GM21576 (cell line): ENCODE results near the gene SUPT3H.
"Not testable (repeated sequence)": the region's sequence is repeated elsewhere in the genome, so short reads cannot be mapped to it uniquely, and the experiment has no call there.

Experiments
- ATAC-seq: cut with Tn5 transposase; IDR thresholded peaks from one replicate; pipeline ENCODE4 v1.9.1; 2021; ENCODE audit warnings: mild to moderate bottlenecking, moderate library complexity; ENCODE audit not compliant: unreplicated experiment

SUPT3H gene

GRCh38 chr6:45185403-45186251 lies 192.1 kb downstream of the SUPT3H start:
- no peak for ATAC-seq

GRCh38 chr6:45184937-45185336 lies 192.8 kb downstream of the SUPT3H start:
- no peak for ATAC-seq

DNA sequence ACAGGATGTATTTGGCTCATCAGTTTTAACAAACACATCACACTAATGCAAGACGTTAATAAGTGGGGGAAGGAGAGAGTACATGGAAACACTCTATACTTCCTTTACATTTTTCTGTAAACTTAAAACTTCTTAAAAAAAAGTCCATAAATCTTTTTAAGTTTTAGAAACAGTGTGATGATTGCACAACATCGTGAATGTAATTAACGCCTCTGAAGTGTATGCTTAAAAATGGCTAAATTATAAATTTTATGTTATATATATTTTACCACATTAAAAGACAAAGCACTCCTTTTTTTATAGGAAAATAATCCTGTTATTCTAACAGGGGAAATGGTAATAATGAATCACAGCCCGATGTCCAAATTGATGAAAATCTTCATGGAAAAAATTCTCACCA lies 193.7 kb downstream of the SUPT3H start:
- ATAC-seq, result no peak

GRCh38 chr6:45176373-45176772 lies 201.4 kb downstream of the SUPT3H start:
- not testable (repeated sequence) for ATAC-seq

DNA sequence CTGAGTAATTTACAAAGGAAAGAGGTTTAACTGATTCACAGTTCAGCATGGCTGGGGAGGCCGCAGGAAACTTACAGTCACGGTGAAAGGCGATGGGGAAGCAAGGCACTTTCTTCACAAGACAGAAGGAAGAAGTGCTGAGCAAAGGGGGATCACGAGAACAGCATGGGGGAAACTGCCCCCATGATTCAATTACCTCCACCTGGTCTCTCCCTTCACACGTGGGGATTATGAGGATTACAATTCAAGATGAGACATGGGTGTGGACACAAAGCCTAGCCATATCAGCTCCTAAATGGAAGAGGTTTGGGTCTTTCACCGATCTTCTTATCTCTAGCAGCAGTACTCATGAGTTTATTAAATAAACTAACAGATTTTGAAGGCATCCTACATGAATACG lies 202.5 kb downstream of the SUPT3H start:
- ATAC-seq, result no peak

DNA sequence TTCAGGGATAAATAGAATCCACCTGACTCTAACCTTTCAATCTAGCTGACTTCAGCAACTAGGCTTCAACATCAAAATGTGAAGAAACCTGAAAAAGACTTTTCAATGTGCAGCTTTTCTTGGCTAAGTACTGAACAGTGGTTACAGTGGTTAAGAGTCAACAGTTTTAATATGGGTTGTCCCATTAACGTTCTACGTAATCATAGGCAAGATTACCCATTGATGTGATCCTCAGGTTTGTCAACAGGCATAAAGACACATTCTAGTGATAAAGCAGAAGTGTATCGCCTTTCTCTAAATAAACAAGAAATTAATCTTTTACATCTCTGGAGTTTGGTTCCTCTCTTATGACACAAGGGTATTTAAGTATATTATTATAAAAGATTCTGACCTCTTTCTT lies 203.7 kb downstream of the SUPT3H start:
- no peak for ATAC-seq

DNA sequence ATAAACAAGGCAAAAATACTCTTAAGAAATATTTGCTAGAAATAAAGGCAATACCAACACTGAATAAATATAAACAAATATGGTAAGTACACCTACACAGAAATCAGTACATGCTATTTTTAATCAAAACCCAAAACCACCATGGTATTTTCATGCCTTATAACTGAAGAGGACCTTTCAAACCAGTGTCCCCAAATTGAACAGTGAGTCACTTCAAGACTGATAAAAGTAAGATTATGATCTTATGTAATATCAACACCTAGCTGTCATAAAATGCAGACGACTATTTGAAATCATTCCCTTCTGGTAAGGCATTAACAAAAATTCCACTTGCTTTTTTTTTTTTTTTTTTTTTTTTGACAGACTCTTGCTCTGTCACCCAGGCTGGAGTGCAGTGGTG lies 206.4 kb downstream of the SUPT3H start:
- ATAC-seq, result no peak

- ATAC-seq, result no peak
Observed at GRCh38 chr6:45170309-45170708, 207.4 kb downstream of the SUPT3H start.

GRCh38 chr6:45169815-45170214 lies 207.9 kb downstream of the SUPT3H start:
- no peak for ATAC-seq

- ATAC-seq, result peak; percentile 90
Observed at GRCh38 chr6:45163952-45164766, 213.6 kb downstream of the SUPT3H start.

- ATAC-seq, result no peak
Observed at GRCh38 chr6:45160305-45160704, 217.4 kb downstream of the SUPT3H start.

DNA sequence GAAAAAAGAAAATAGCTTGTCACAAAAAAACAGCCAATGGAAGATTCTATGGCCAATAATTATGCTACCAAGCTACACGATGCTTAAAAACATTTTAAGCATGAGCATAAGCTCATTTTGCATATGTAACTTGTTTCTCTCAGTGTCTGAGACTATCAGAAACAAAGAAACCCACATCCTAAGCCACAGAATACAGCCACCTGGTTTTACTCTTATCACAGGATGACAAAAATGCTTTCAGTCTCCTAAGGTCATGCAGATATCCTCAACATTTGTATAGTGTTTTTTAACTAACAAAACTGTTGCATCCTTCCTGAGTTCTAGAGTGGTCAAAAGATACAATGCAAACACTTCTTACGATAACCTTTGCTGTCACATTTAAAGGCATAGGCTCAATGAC lies 221.7 kb downstream of the SUPT3H start:
- ATAC-seq, result peak; percentile 99

- no peak for ATAC-seq
Observed at GRCh38 chr6:45155341-45155894, 222.3 kb downstream of the SUPT3H start.

GRCh38 chr6:45154679-45155078 lies 223.1 kb downstream of the SUPT3H start:
- no peak for ATAC-seq

DNA sequence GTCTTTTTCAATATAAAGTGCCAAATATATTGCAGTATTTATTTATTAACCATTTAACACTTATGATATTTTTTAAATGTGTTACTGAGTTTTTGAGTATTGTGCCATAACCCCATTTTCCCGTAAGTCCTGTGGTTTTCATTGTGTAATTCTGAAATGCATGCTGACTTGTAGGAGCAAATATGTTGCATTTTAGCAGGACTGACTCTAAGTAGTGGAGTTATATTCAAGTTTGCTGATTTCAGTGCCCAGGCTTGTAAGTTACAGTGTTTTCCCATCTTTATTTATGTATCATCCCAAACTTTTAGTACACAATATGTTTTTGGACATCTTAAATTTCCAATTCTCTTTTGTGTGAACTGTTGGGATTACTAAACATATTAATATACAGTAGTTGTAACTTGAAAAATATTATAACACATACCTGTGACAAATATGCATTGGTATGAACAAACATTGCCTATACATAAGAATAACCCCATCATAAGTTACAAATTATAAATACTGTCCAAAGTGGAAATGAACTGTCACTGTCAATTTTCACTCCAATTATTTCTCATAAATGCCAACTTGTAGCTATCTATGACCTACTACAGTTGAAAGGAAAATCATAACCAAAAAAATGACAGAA lies 228.9 kb downstream of the SUPT3H start:
- no peak for ATAC-seq

GRCh38 chr6:45148278-45148677 lies 229.5 kb downstream of the SUPT3H start:
- no peak for ATAC-seq

GRCh38 chr6:45145658-45146057 lies 232.1 kb downstream of the SUPT3H start:
- ATAC-seq, result not testable (repeated sequence)

GRCh38 chr6:45138765-45139164 lies 239.0 kb downstream of the SUPT3H start:
- ATAC-seq, result no peak

DNA sequence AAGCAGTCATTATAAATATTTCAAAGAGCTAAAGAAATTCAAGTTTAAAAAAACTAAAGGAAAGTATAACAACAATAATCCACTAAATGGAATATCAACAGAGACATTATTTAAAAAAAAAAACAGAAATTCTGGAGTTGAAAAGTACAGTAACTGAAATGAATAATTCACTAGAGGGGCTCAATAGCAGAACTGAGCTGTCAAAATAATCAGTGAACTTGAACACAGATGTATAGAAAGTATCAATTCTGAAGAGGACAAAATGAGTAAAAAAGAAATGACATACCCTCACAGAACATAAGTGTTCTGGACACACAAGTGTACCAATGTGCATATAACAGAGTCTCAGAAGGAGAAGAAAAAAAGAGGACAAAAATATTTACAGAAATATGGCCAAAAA lies 241.2 kb downstream of the SUPT3H start:
- ATAC-seq, result no peak

- ATAC-seq, result no peak
Observed at GRCh38 chr6:45132658-45133294, 245.0 kb downstream of the SUPT3H start.

- no peak for ATAC-seq
Observed at GRCh38 chr6:45132059-45132458, 245.7 kb downstream of the SUPT3H start.
